AG10803 (cell line): ENCODE results near the gene KPNA4.

Experiments used
- DNase-seq: peaks from one replicate; pipeline ENCODE4 v3.0.0; 2010; ENCODE audit warnings: low read depth
- H3K4me3 ChIP-seq: 2 replicates; pipeline ENCODE4 v1.5.1; 2011; ENCODE audit warnings: mild to moderate bottlenecking, low read length, control low read depth
- TF ChIP-seq, protein P1 (sequence below): conservative IDR thresholded peaks from 2 replicates; pipeline ENCODE4 v1.5.1; 2011; ENCODE audit warnings: mild to moderate bottlenecking, low read length, control low read depth, inconsistent platforms

Gene KPNA4

GRCh38 chr3:160477750-160478149, 87.6 kb downstream of the KPNA4 start:
- TF ChIP-seq, protein P1, sequence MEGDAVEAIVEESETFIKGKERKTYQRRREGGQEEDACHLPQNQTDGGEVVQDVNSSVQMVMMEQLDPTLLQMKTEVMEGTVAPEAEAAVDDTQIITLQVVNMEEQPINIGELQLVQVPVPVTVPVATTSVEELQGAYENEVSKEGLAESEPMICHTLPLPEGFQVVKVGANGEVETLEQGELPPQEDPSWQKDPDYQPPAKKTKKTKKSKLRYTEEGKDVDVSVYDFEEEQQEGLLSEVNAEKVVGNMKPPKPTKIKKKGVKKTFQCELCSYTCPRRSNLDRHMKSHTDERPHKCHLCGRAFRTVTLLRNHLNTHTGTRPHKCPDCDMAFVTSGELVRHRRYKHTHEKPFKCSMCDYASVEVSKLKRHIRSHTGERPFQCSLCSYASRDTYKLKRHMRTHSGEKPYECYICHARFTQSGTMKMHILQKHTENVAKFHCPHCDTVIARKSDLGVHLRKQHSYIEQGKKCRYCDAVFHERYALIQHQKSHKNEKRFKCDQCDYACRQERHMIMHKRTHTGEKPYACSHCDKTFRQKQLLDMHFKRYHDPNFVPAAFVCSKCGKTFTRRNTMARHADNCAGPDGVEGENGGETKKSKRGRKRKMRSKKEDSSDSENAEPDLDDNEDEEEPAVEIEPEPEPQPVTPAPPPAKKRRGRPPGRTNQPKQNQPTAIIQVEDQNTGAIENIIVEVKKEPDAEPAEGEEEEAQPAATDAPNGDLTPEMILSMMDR = no peak
- no peak overlapping the region for H3K4me3 ChIP-seq
- peak; percentile 31 for DNase-seq

DNA sequence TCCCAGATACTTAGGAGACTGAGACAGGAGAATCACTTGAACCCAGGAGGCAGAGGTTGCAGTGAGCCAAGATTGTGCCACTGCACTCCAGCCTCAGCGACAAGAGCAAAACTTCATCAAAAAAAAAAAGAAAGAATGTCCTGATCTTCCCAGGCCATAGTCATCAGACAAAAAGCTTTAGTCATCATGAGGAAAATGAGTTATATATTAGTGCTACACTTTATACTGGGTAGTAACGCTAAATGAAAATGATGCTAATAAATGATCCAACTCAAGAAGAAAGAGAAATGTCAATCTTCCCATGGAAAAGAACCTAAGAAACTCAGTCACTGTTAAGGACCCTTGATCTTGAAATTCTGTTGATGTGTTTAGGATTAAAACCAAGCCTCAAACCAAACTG, 89.5 kb downstream of the KPNA4 start:
- no peak for DNase-seq
- TF ChIP-seq, protein P1 = no peak
- H3K4me3 ChIP-seq = no peak overlapping the region

DNA sequence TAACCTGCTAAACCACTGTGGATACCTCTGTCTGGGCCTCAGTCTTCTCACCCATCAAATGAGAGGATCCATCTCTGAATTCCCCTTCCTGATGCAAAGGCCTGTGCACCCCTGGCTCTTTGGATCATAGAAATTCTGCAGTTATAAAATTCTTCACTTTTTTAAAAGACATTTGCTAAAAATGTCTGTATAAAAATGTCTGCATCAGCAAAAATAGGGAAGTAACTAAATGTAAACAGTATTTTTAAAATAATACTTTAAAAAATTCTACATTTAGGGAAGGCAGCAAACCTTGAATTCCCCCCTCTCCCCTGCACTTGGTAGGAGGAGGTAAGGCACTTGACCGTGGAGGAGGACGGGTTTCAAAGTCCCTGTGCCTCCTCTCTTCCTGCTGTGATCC, 90.2 kb downstream of the KPNA4 start:
- TF ChIP-seq, protein P1 = no peak
- H3K4me3 ChIP-seq = no peak overlapping the region
- no peak for DNase-seq

GRCh38 chr3:160474416-160474838, 90.9 kb downstream of the KPNA4 start:
- no peak overlapping the region for H3K4me3 ChIP-seq
- peak; percentile 53 for DNase-seq
- TF ChIP-seq, protein P1 = 0 out of 2 replicates have a peak, but pooled peaks have one; percentile 7

- TF ChIP-seq, protein P1 = no peak
- DNase-seq = peak; percentile 98
- no peak overlapping the region for H3K4me3 ChIP-seq
Observed at GRCh38 chr3:160473978-160474377, 91.4 kb downstream of the KPNA4 start.

GRCh38 chr3:160473221-160473620, 92.2 kb downstream of the KPNA4 start:
- peak; percentile 98 for DNase-seq
- no peak overlapping the region for H3K4me3 ChIP-seq
- TF ChIP-seq, protein P1 = peak; percentile 39; the same call in 1 of the 2 replicates

GRCh38 chr3:160472344-160472743, 93.0 kb downstream of the KPNA4 start:
- TF ChIP-seq, protein P1 = no peak
- no peak for DNase-seq
- H3K4me3 ChIP-seq = no peak overlapping the region
